IPS-18a (cell line): Measurements from ENCODE around the gene CHD5.
"Not testable (repeated sequence)": the region's sequence is repeated elsewhere in the genome, so short reads cannot be mapped to it uniquely, and the experiment has no call there.

Source experiments
- H3K27ac ChIP-seq: one replicate; pipeline ENCODE4 v1.5.1; 2013; ENCODE audit warnings: low read length
- H3K27me3 ChIP-seq: one replicate; pipeline ENCODE4 v1.6.1; 2013; ENCODE audit warnings: mild to moderate bottlenecking, low read length; ENCODE audit not compliant: control insufficient read depth, insufficient read depth
- H3K36me3 ChIP-seq: one replicate; pipeline ENCODE4 v1.6.1; 2013; ENCODE audit warnings: low read depth, low read length; ENCODE audit not compliant: control insufficient read depth
- H3K4me1 ChIP-seq: one replicate; pipeline ENCODE4 v1.6.1; 2013; ENCODE audit warnings: low read depth, low read length; ENCODE audit not compliant: control insufficient read depth
- H3K4me3 ChIP-seq: one replicate; pipeline ENCODE4 v1.5.1; 2013; ENCODE audit warnings: low read length
- H3K9ac ChIP-seq: one replicate; pipeline ENCODE4 v1.6.1; 2013; ENCODE audit warnings: mild to moderate bottlenecking, low read length, moderate library complexity
- H3K9me3 ChIP-seq: one replicate; pipeline ENCODE4 v1.6.1; 2013; ENCODE audit warnings: low read depth, low read length; ENCODE audit not compliant: control insufficient read depth

The CHD5 gene

GRCh38 chr1:6073480-6074053, 106.6 kb downstream of the CHD5 start:
- Histone ChIP-seq H3K4me3 (no peak overlapping the region), H3K27me3 (no peaks in the 10 kb centered on the region), H3K27ac (no peak overlapping the region)

DNA sequence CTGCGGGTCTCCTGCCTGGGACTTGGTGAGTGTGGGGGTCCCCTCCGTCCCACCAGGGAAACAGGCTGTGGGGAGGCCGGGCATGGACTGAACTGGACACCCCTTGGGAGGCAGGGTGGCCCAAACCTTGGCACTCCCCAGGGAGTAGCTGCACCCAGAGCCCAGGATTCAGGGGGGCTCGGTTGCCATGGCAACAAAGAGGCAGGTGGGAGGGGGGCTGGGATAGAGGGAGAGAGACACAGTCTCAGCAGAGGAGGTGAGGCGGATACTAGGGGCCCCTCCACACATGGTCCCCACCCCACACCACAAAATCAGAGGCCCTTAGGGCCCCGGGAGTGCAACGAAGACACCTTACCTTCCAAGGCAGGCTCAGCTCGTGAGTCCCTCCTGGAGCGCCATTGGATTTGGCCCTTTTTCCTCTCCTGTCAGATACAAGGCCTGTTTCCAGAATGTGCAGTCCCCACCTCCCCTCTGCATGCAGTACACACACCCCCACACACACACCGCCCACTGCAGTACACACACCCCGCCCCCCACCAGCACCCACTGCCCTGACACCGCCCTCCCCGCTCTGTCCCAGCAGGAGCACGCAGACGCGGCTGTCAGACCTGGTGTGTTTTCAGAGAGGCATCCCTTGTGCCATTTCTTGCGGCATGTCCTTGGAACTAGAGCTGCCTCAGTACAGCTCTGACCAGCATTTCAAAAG, 107.2 kb downstream of the CHD5 start:
- H3K36me3 ChIP-seq = no peaks in the 10 kb centered on the region
- H3K27me3 ChIP-seq = no peaks in the 10 kb centered on the region
- H3K9me3 ChIP-seq = no peaks in the 10 kb centered on the region
- no peak overlapping the region for H3K9ac ChIP-seq
- H3K4me1 ChIP-seq = no peaks in the 10 kb centered on the region
- no peak overlapping the region for H3K4me3 ChIP-seq
- no peak overlapping the region for H3K27ac ChIP-seq

More at GRCh38 chr1:6073480-6074053, 106.6 kb downstream of the CHD5 start:
- Histone ChIP-seq H3K9me3 (no peaks in the 10 kb centered on the region), H3K9ac (no peak overlapping the region), H3K4me1 (no peaks in the 10 kb centered on the region), H3K36me3 (no peaks in the 10 kb centered on the region)

- H3K4me3 ChIP-seq = no peak overlapping the region
- no peaks in the 10 kb centered on the region for H3K36me3 ChIP-seq
- no peaks in the 10 kb centered on the region for H3K9me3 ChIP-seq
- H3K9ac ChIP-seq = no peak overlapping the region
- no peaks in the 10 kb centered on the region for H3K4me1 ChIP-seq
- H3K27ac ChIP-seq = no peak overlapping the region
- H3K27me3 ChIP-seq = no peaks in the 10 kb centered on the region
Measured at GRCh38 chr1:6071219-6071618, 108.9 kb downstream of the CHD5 start.

- no peaks in the 10 kb centered on the region for H3K27me3 ChIP-seq
- no peaks in the 10 kb centered on the region for H3K36me3 ChIP-seq
Measured at GRCh38 chr1:6070450-6070974, 109.6 kb downstream of the CHD5 start.

DNA sequence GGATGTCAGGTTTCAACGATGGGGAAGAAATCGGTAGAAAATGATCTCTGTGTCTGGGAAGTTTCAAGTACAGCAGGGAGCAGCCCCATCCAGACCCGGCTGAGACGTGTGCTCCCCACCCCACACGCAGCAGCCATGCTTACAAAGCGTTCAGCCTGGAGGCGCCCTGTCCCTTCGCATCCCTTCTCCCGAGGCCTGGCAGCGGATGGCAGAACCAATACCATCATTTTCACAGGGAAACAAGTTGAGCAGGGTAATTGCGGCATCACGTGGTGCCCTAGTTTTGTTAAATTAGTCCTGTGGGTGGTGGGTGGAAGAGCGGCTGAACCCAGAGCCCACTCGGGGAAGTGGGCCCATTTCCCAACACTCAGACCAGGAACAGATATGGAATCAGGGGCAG, 110.5 kb downstream of the CHD5 start:
- H3K27me3 ChIP-seq = no peaks in the 10 kb centered on the region
- no peak overlapping the region for H3K4me3 ChIP-seq
- H3K36me3 ChIP-seq = no peaks in the 10 kb centered on the region

More at GRCh38 chr1:6070450-6070974, 109.6 kb downstream of the CHD5 start:
- Histone ChIP-seq H3K4me3 (no peak overlapping the region), H3K27ac (no peak overlapping the region), H3K9ac (no peak overlapping the region), H3K9me3 (no peaks in the 10 kb centered on the region), H3K4me1 (no peaks in the 10 kb centered on the region)

GRCh38 chr1:6068932-6069331, 111.2 kb downstream of the CHD5 start:
- Histone ChIP-seq H3K9ac (no peak overlapping the region), H3K9me3 (no peaks in the 10 kb centered on the region), H3K27ac (no peak overlapping the region), H3K27me3 (no peaks in the 10 kb centered on the region), H3K36me3 (no peaks in the 10 kb centered on the region), H3K4me3 (no peak overlapping the region), H3K4me1 (no peaks in the 10 kb centered on the region)

More for the DNA sequence above, 110.5 kb downstream of the CHD5 start:
- Histone ChIP-seq H3K9me3 (no peaks in the 10 kb centered on the region), H3K27ac (no peak overlapping the region), H3K4me1 (no peaks in the 10 kb centered on the region), H3K9ac (no peak overlapping the region)

GRCh38 chr1:6068073-6068472, 112.0 kb downstream of the CHD5 start:
- Histone ChIP-seq H3K36me3 (no peaks in the 10 kb centered on the region), H3K4me1 (no peaks in the 10 kb centered on the region), H3K4me3 (no peak overlapping the region), H3K9me3 (no peaks in the 10 kb centered on the region), H3K27ac (no peak overlapping the region), H3K27me3 (no peaks in the 10 kb centered on the region), H3K9ac (no peak overlapping the region)

DNA sequence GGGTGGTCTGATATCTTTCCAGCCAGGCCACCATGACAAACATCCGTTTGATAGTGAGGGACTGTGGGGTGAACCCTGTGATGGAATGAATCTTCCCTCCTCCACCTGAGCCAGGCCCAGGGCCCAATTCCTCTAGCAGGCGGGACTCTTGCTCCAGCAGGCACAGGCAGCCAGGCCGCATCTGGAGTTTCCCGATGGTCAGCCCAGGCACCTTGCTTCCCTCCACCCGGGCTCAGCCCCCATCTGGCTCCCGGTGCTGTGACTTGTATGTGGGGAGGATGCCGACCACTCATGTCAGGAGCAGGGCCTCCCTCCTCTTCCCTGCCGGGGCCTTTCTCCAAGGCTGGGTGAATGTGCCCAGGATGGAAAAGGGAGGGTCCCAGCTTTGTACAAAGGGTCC, 113.4 kb downstream of the CHD5 start:
- no peaks in the 10 kb centered on the region for H3K9me3 ChIP-seq
- H3K9ac ChIP-seq = no peak overlapping the region
- no peak overlapping the region for H3K27ac ChIP-seq
- H3K4me3 ChIP-seq = no peak overlapping the region
- no peaks in the 10 kb centered on the region for H3K36me3 ChIP-seq
- no peaks in the 10 kb centered on the region for H3K27me3 ChIP-seq
- no peaks in the 10 kb centered on the region for H3K4me1 ChIP-seq

DNA sequence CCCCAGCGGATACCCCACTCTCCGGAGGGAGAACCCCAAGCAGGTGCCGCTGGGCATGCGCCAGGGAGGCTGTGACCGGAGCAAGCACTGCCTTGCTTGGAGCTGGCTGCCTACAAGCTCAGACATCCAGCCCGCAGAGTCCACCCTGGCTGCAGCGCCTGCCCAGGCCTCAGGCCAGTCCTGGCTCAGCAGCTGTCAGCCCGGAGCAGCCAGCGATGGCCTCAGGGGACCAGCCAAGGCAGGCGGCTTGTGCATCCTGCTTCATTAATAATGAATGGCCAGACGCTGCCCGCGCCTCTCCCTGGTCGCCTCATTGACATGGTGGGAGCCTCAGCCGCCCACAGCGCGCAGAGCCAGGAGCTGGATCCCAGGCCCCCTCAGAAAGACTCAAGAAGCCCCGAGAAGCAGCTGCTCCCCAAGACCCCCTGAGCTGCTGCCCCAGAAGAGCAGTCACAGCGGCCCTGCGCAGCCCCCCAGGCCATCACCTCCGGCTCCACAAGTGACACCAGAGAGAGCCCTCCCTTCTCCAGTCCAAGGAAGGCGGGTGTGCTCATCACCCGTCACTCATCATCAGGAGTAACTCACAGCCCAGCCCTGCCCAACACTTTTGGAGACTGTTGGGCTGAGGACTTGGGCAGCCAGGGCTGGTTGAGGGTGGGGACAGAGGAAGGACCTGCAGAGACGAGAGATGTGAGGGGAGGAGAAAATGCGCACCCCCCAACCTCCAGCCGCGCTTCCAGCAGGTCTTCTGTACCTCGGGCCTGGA, 114.8 kb downstream of the CHD5 start:
- no peaks in the 10 kb centered on the region for H3K4me1 ChIP-seq
- no peaks in the 10 kb centered on the region for H3K36me3 ChIP-seq
- no peaks in the 10 kb centered on the region for H3K9me3 ChIP-seq
- H3K4me3 ChIP-seq = no peak overlapping the region
- no peak overlapping the region for H3K27ac ChIP-seq
- H3K27me3 ChIP-seq = no peaks in the 10 kb centered on the region
- H3K9ac ChIP-seq = no peak overlapping the region

- H3K27ac ChIP-seq, H3K36me3 ChIP-seq, H3K4me1 ChIP-seq: not testable (repeated sequence)
Measured at GRCh38 chr1:6063532-6064053, 116.5 kb downstream of the CHD5 start.

GRCh38 chr1:6062670-6063069, 117.5 kb downstream of the CHD5 start:
- no peak overlapping the region for H3K4me3 ChIP-seq
- no peak overlapping the region for H3K27ac ChIP-seq
- H3K27me3 ChIP-seq = no peaks in the 10 kb centered on the region
- no peak overlapping the region for H3K9ac ChIP-seq
- no peaks in the 10 kb centered on the region for H3K4me1 ChIP-seq
- H3K9me3 ChIP-seq = no peaks in the 10 kb centered on the region
- H3K36me3 ChIP-seq = no peaks in the 10 kb centered on the region

More at GRCh38 chr1:6063532-6064053, 116.5 kb downstream of the CHD5 start:
- not testable (repeated sequence) for H3K9me3 ChIP-seq, H3K4me3 ChIP-seq, H3K9ac ChIP-seq, H3K27me3 ChIP-seq
